ENCODE data around the gene COL4A2.

Gene COL4A2

DNA sequence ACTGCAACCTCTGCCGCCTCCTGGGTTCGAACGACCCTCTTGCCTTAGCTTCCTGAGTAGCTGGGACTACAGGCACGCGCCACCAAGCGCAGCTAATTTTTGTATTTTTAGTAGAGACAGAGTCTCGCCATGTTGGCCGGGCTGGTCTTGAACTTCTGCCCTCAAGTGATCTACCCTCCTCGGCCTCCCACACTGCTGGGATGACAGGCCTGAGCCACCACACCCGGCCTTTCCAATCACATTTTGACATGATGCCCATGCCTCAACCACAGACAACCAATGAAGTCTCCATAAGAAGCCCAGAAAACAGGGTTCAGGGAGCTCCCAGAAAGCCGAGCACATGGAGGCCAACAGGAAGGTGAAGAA, 242.7 kb downstream of the COL4A2 start:
- no peak for DNase-seq

GRCh38 chr13:110551284-110551683, 244.2 kb downstream of the COL4A2 start:
- DNase-seq: no peak

DNA sequence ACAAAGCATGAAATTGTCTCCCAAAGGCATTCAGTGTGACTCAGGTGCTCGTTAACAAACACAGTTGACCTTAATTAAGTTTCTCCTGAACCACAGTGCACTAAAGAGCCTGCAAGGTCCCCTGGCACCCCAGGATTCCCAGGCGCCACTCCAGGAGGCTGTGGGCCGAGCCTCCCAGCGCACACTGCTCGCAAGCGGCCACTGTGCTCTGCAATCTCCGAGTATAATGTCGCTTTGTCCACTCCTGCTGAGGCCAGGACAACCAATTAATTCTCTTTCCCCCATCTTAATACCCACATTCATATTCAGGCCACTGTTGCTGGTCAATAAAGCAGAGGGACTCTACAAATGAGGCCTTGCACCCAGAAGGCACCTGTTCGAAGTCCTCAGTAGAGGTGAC, 245.7 kb downstream of the COL4A2 start:
- DNase-seq: no peak

- DNase-seq: no peak
Observed at GRCh38 chr13:110553417-110553816, 246.3 kb downstream of the COL4A2 start.

GRCh38 chr13:110554227-110554836, 247.2 kb downstream of the COL4A2 start:
- DNase-seq: no peak

GRCh38 chr13:110554946-110555345, 247.9 kb downstream of the COL4A2 start:
- no peak for DNase-seq

DNA sequence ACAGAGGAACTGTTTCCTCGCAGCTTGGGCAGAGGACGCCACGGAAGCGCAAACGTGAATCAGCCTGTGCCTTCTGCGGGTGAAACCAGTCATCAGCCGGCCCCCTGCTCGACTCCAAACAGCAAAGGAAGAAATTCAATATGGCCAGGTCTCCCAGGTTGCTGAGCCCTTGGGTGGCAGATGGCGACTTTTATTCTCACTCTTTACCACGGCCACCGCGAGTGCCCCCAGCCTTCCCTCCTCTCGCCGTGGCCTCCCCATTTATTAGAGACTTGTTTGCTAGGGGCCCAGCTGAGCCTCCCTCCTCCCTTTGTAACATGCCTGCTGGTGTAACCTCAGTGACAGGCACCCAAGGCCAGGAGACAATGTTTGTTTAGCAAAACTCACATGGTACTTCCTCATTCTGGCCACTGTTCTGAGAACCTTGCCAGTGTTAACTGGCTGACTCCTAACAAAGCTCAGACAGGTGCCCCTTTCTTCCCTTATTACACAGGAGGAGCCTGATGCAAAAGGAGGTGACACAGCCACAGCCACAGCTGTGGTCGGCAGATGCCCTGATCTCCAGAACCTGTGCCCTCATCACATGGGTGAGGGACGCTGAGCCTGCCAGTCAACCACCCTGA, 248.6 kb downstream of the COL4A2 start:
- no peak for DNase-seq

- no peak for DNase-seq
Observed at GRCh38 chr13:110556224-110556606, 249.1 kb downstream of the COL4A2 start.

- DNase-seq: no peak
Observed at GRCh38 chr13:110557082-110557481, 250.0 kb downstream of the COL4A2 start.

DNA sequence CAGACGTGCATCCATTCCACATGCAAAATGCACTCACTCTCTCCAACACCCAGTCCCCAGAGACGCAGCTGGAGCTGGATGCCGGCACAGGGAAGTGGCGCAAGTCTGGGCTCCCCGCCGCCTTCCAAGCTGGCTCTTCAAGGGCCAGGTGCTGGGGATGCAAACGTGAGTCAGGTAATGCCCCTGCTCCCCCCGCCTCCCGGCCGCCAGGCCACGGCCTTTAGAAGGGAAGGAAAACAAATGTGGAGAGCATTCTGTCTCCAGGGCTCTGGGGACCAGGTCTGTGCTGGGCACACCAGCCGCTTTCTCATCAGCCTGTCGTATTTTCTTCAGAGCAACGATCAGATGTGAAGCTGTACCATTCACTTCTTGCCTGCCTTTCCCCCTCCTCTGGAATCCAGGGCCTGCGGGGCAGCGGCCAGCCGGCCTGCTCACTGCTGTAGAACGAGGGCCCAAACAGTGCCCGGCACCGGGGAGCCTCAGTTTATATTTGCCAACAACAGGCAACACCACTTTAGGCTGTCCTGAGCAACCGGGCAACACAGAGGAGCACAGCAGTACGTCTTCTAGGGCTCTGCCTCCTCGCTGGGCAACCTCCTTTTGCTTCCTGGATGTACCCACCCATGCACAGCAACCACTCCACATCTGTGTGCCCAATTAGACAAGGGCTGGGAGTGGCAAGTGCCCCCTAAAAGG, 250.7 kb downstream of the COL4A2 start:
- no peak for DNase-seq

- DNase-seq: no peak
Observed at GRCh38 chr13:110559429-110559943, 252.4 kb downstream of the COL4A2 start.

DNA sequence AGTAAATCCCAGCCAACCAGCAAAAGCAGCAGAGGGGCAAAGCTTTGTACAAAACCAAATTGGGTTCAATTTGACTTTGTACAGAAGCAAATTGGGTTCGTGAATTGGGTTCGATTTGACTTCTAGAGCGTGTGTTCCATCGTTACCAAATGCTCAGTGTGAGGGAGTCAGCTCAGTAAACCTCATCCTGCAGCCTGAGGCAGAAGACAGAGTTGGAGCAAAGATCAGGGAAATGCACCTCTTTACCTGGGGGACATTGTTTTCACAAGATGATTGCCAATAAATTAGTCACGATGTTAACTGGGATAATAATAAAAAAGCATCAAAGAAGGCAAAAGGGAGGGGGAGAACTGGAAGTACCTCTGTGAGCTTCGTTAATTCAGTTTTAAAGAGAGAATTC, 252.9 kb downstream of the COL4A2 start:
- DNase-seq: no peak

GRCh38 chr13:110560601-110561343, 253.7 kb downstream of the COL4A2 start:
- DNase-seq: no peak

- peak; percentile 45 for DNase-seq
Observed at GRCh38 chr13:110561344-110562035, 254.4 kb downstream of the COL4A2 start, which contains the start of gene RAB20. RAB20 (minus strand) TSS chr13:110561722; CDS start chr13:110561519, 203 bp downstream.

DNA sequence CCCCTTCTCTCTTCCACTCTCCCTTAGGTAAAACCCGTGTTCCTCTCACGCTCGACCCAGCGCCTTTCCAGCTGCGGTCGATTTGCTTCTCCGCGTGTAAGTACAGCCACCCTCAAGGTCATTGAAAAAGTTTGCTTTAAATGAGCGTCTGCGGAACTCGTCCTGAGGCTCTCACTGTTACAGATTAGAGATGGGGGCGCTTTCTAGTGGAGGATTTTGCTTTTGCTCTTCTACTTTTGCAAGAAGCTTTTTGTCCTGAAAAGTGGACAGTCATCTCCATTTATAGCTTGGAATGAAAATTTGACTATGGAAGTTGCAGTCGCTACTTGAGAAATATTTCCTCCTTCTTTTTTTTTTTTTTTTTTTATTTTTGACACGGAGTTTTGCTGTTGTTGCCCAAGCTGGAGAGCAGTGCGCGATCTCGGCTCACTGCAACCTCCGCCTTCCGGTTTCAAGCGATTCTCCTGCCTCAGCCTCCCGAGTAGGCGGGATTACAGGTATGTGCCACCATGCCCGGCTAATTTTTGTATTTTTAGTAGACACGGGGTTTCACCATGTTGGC, 255.0 kb downstream of the COL4A2 start:
- DNase-seq: no peak

Data from activated CD4-positive, CD25-positive, alpha-beta regulatory T cell treated with anti-CD3 and anti-CD28 coated beads, Interleukin-2, amount 50 U/mL, for 72 hours (primary cell).